GM12878 (cell line): ENCODE results near the gene FERMT1. TPM values are rescaled to one million over a fixed set of nuclear protein-coding genes. Genes with fewer than 3 reads are reported as not detected.

Experiments used
- ATAC-seq: fragments of 200-7000 bp; cut with Tn5 transposase; 3 replicates; pipeline ENCODE4 v1.9.1; 2020; ENCODE audit warnings: mild to moderate bottlenecking, moderate library complexity
- BruUV-seq: library from RNA; stranded (reverse); fragments of 400-500 nt; replicated peaks from 2 replicates; lab custom pipeline; 2021; lab: Mats Ljungman, UMichigan
- CTCF ChIA-PET: fragments of 300-600 bp; sonication (Branson Sonifier 250); formaldehyde crosslinking; extraction: SDS; loops from one replicate; lab custom pipeline; 2021; ENCODE audit warnings: inconsistent platforms; lab: Yijun Ruan, JAX
- POLR2A ChIA-PET: fragments of 350-600 bp; formaldehyde crosslinking; extraction: SDS; loops from one replicate; lab custom pipeline; 2021; ENCODE audit warnings: inconsistent platforms; lab: Charles Lee
- RAD21 ChIA-PET: fragments of 300-600 bp; sonication (Branson Sonifier 250); formaldehyde crosslinking; loops from one replicate; lab custom pipeline; 2023; ENCODE audit warnings: antibody characterized with exemption; ENCODE audit not compliant: unreplicated experiment; lab: Charles Lee
- SMC1A ChIA-PET: fragments of 300-600 bp; sonication (Branson Sonifier 250); formaldehyde crosslinking; loops from one replicate; lab custom pipeline; 2023; ENCODE audit not compliant: unreplicated experiment, uncharacterized antibody; lab: Charles Lee
- DNase-seq: peaks from one replicate; pipeline ENCODE4 v3.0.0-alpha.2; 2011; ENCODE audit warnings: low read depth, low spot score
- FAIRE-seq: peaks from 3 replicates; lab custom pipeline; 2011; peaks lifted over from hg19 to GRCh38; lab: Jason Lieb, UNC
- H2AFZ ChIP-seq: 2 replicates; pipeline ENCODE4 v1.6.0; 2011; ENCODE audit warnings: low read depth, low read length, control low read depth; ENCODE audit not compliant: control insufficient read depth
- H3K27ac ChIP-seq: 2 replicates; pipeline ENCODE4 v1.5.1; 2011; ENCODE audit warnings: control low read depth; ENCODE audit not compliant: control insufficient read depth, insufficient read depth
- H3K27me3 ChIP-seq, 2 experiments: replicated peaks in 1 of 2; 2 replicates each; pipeline versions ENCODE4 v1.6.0 to v1.6.1; 2011; ENCODE audit warnings: low read length in 1 of 2; ENCODE audit not compliant: control insufficient read depth in 2 of 2, insufficient read depth in 2 of 2
- H3K36me3 ChIP-seq, 2 experiments: 2 replicates each; pipeline ENCODE4 v1.5.1; 2011; ENCODE audit warnings: low read length in 1 of 2; ENCODE audit not compliant: control insufficient read depth in 2 of 2, insufficient read depth in 2 of 2
- H3K4me1 ChIP-seq: 2 replicates; pipeline ENCODE4 v1.6.1; 2011; ENCODE audit warnings: mild to moderate bottlenecking, low read length, moderate library complexity, mixed read lengths; ENCODE audit not compliant: control insufficient read depth, insufficient read depth
- H3K4me2 ChIP-seq: 2 replicates; pipeline ENCODE4 v1.6.0; 2011; ENCODE audit warnings: control low read depth; ENCODE audit not compliant: control insufficient read depth, insufficient read depth
- H3K4me3 ChIP-seq: fragments of 200-600 bp; sonication (generic); 2 replicates; pipeline ENCODE4 v1.5.1; 2016
- H3K79me2 ChIP-seq: 2 replicates; pipeline ENCODE4 v1.6.0; 2011; ENCODE audit warnings: low read length; ENCODE audit not compliant: control insufficient read depth, insufficient read depth
- H3K9ac ChIP-seq: 2 replicates; pipeline ENCODE4 v1.8.0; 2011; ENCODE audit warnings: low read length, control low read depth, mixed read lengths; ENCODE audit not compliant: control insufficient read depth, insufficient read depth
- H3K9me3 ChIP-seq: replicated peaks from 3 replicates; pipeline ENCODE4 v1.5.1; 2011; ENCODE audit warnings: mild to moderate bottlenecking, low read length; ENCODE audit not compliant: control insufficient read depth, insufficient read depth
- H4K20me1 ChIP-seq: 2 replicates; pipeline ENCODE4 v1.6.0; 2011; ENCODE audit not compliant: control insufficient read depth, insufficient read depth
- ASH2L ChIP-seq: fragments of 300-600, 200-600 bp; sonication (generic); IDR thresholded peaks from 2 replicates; pipeline ENCODE4 v1.6.1; 2017; ENCODE audit warnings: low read depth, mild to moderate bottlenecking, borderline replicate concordance
- BMI1 ChIP-seq: fragments of 450-650 bp; IDR thresholded peaks from 2 replicates; pipeline ENCODE4 v1.6.1; 2016; ENCODE audit warnings: mild to moderate bottlenecking, moderate library complexity, borderline replicate concordance
- HCFC1 ChIP-seq: fragments of 150-350 bp; IDR thresholded peaks from 2 replicates; pipeline ENCODE4 v1.6.1; 2014; ENCODE audit warnings: low read length
- PML ChIP-seq: IDR thresholded peaks from 2 replicates; pipeline ENCODE4 v1.6.1; 2012; ENCODE audit warnings: low read length, inconsistent platforms
- POLR2A ChIP-seq: IDR thresholded peaks from 2 replicates; pipeline ENCODE4 v1.6.1; 2011; ENCODE audit warnings: low read depth, mild to moderate bottlenecking, low read length
- POLR2AphosphoS5 ChIP-seq: IDR thresholded peaks from 2 replicates; pipeline ENCODE4 v1.6.1; 2011; ENCODE audit warnings: mild to moderate bottlenecking, low read length, inconsistent platforms
- RFX5 ChIP-seq: IDR thresholded peaks from 2 replicates; pipeline ENCODE4 v1.6.1; 2011; ENCODE audit warnings: low read depth, low read length, improper control_type of control experiment
- SMC3 ChIP-seq: IDR thresholded peaks from 2 replicates; pipeline ENCODE4 v1.6.1; 2011; ENCODE audit warnings: low read length, improper control_type of control experiment, borderline replicate concordance
- SREBF1 ChIP-seq: IDR thresholded peaks from 2 replicates; pipeline ENCODE4 v1.6.1; 2012; ENCODE audit warnings: mild to moderate bottlenecking, low read length
- TCF3 ChIP-seq: IDR thresholded peaks from 2 replicates; pipeline ENCODE4 v1.6.1; 2012; ENCODE audit warnings: low read depth, mild to moderate bottlenecking, low read length, borderline replicate concordance; ENCODE audit not compliant: insufficient read depth
- TCF7 ChIP-seq: IDR thresholded peaks from 2 replicates; pipeline ENCODE4 v1.6.1; 2014; ENCODE audit warnings: antibody characterized with exemption, borderline replicate concordance
- ZNF622 ChIP-seq: fragments of 450-650 bp; IDR thresholded peaks from 2 replicates; pipeline ENCODE4 v1.6.1; 2017; ENCODE audit warnings: mild to moderate bottlenecking, inconsistent platforms
- WGBS: methylation state at CpG from one replicate; pipeline ENCODE4 v1.1.6; 2016; ENCODE audit warnings: low lambda C conversion rate; ENCODE audit not compliant: insufficient replicate concordance, insufficient coverage; ENCODE audit errors: missing lambda C conversion rate; 5-methylcytosine and 5-hydroxymethylcytosine counted together
- in situ Hi-C: fragments of 300-500 bp; cut with MboI; formaldehyde crosslinking; loops from 9 replicates; pipeline ENCODE4 v1.14.3; 2018; ENCODE audit warnings: mixed read lengths
- intact Hi-C: fragments of 100-400 bp; cut with micrococcal nuclease; formaldehyde crosslinking; loops from one replicate; pipeline ENCODE4 v1.14.2; 2022; ENCODE audit not compliant: unreplicated experiment
- polyA plus RNA-seq, 11 experiments: library from polyadenylated mRNA; depleted of rRNA in 4 of 11; unstranded in 6 of 11; stranded (reverse) in 5 of 11; fragments of >200 nt; fragmentation: Nextera tagmentation in 4 of 11; fragmentation: Illumina TruSeq in 1 of 11; extraction: Ambion mirVana in 4 of 11; extraction: Trizol in 1 of 11; gene quantifications; 1 replicate in 1 of 11; 2 replicates in 10 of 11; pipeline versions ENCODE4 v1.2.1 to v1.2.3, GENCODE V29; 2011 to 2016; ENCODE audit warnings: inconsistent platforms in 2 of 11, missing spikeins in 2 of 11, low read depth in 1 of 11
- total RNA-seq, 4 experiments: library from RNA; depleted of rRNA in 3 of 4; stranded (reverse); fragments of >200 nt in 3 of 4; fragmentation: Illumina TruSeq in 1 of 4; extraction: Trizol in 1 of 4; gene quantifications; 2 replicates each; pipeline versions ENCODE4 v1.2.1 to v1.2.3, GENCODE V29; 2013 to 2021
- TF ChIP-seq, protein P1 (sequence below): fragments of 450-650 bp; IDR thresholded peaks from 2 replicates; pipeline ENCODE4 v1.6.1; 2016; ENCODE audit warnings: mild to moderate bottlenecking
- TF ChIP-seq, protein P2 (sequence below): fragments of 450-650 bp; IDR thresholded peaks from 2 replicates; pipeline ENCODE4 v1.6.1; 2017; ENCODE audit warnings: mild to moderate bottlenecking, moderate library complexity
- TF ChIP-seq, protein P3 (sequence below): IDR thresholded peaks from 2 replicates; pipeline ENCODE4 v1.6.1; 2011; ENCODE audit warnings: borderline replicate concordance, low read depth, mild to moderate bottlenecking, moderate library complexity, low read length; ENCODE audit not compliant: insufficient read depth, poor library complexity, severe bottlenecking
- TF ChIP-seq, protein P4 (sequence below): IDR thresholded peaks from 2 replicates; pipeline ENCODE4 v1.6.1; 2011; ENCODE audit warnings: mild to moderate bottlenecking, low read depth, low read length, moderate library complexity; ENCODE audit not compliant: insufficient replicate concordance

The FERMT1 gene
- total and polyA plus RNA-seq, 10 of the 15 experiments (the other 5 are each of a cell fraction or from before 2014, with no cell fraction given): 0.04 to 3.1 (median 0.45) TPM

DNA sequence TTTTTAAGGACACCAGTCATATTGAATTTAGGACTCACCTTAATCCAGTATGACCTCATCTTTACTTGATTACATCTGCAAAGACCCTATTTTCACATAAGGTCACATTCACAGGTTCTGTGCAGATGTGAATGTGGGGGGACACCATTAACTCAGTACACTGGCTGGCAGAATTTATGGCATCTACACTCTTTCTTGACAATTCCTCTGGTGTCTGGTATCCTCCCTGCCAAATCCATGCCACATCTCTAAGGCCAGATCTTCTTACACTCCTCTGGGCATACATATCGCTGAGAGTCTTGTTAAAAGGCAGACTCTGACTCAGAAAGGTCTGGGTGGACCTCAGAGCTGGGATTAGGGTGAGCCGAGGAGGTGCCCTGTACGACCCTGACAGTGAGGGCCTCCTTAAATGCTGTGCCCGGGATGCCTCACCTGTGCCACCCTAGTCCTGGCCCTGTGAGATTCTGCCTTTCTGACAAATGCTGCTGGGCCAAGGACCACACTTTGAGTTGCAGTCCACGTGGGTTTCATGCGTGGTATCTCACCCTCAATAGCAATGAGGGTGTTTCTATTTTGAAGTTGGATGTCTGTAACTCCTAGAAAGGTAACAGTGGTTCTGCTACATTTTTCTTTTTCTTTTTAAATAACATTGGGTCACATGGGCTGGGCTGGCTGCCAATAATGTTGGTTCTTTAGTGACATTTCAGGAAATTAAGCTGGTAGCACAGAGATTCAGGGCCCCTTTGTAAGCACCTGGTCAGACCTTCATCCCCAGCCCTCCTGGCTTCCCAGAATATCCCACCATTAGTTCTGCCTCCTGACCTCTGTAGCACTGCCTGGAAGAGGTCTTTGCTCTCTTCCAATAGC lies 51.8 kb downstream of the FERMT1 start:
- TF ChIP-seq, protein P1, sequence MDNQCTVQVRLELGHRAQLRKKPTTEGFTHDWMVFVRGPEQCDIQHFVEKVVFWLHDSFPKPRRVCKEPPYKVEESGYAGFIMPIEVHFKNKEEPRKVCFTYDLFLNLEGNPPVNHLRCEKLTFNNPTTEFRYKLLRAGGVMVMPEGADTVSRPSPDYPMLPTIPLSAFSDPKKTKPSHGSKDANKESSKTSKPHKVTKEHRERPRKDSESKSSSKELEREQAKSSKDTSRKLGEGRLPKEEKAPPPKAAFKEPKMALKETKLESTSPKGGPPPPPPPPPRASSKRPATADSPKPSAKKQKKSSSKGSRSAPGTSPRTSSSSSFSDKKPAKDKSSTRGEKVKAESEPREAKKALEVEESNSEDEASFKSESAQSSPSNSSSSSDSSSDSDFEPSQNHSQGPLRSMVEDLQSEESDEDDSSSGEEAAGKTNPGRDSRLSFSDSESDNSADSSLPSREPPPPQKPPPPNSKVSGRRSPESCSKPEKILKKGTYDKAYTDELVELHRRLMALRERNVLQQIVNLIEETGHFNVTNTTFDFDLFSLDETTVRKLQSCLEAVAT: no peak
- TF ChIP-seq, protein P2, sequence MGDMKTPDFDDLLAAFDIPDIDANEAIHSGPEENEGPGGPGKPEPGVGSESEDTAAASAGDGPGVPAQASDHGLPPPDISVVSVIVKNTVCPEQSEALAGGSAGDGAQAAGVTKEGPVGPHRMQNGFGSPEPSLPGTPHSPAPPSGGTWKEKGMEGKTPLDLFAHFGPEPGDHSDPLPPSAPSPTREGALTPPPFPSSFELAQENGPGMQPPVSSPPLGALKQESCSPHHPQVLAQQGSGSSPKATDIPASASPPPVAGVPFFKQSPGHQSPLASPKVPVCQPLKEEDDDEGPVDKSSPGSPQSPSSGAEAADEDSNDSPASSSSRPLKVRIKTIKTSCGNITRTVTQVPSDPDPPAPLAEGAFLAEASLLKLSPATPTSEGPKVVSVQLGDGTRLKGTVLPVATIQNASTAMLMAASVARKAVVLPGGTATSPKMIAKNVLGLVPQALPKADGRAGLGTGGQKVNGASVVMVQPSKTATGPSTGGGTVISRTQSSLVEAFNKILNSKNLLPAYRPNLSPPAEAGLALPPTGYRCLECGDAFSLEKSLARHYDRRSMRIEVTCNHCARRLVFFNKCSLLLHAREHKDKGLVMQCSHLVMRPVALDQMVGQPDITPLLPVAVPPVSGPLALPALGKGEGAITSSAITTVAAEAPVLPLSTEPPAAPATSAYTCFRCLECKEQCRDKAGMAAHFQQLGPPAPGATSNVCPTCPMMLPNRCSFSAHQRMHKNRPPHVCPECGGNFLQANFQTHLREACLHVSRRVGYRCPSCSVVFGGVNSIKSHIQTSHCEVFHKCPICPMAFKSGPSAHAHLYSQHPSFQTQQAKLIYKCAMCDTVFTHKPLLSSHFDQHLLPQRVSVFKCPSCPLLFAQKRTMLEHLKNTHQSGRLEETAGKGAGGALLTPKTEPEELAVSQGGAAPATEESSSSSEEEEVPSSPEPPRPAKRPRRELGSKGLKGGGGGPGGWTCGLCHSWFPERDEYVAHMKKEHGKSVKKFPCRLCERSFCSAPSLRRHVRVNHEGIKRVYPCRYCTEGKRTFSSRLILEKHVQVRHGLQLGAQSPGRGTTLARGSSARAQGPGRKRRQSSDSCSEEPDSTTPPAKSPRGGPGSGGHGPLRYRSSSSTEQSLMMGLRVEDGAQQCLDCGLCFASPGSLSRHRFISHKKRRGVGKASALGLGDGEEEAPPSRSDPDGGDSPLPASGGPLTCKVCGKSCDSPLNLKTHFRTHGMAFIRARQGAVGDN: no peak
- TF ChIP-seq RFX5 (no peak), TCF7 (no peak), HCFC1 (no peak), POLR2AphosphoS5 (no peak), ZNF622 (no peak), SMC3 (no peak), SREBF1 (no peak), BMI1 (no peak), ASH2L (no peak), PML (no peak), TCF3 (no peak), POLR2A (no peak)
- TF ChIP-seq, protein P3, sequence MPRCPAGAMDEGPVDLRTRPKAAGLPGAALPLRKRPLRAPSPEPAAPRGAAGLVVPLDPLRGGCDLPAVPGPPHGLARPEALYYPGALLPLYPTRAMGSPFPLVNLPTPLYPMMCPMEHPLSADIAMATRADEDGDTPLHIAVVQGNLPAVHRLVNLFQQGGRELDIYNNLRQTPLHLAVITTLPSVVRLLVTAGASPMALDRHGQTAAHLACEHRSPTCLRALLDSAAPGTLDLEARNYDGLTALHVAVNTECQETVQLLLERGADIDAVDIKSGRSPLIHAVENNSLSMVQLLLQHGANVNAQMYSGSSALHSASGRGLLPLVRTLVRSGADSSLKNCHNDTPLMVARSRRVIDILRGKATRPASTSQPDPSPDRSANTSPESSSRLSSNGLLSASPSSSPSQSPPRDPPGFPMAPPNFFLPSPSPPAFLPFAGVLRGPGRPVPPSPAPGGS: no peak
- TF ChIP-seq, protein P4, sequence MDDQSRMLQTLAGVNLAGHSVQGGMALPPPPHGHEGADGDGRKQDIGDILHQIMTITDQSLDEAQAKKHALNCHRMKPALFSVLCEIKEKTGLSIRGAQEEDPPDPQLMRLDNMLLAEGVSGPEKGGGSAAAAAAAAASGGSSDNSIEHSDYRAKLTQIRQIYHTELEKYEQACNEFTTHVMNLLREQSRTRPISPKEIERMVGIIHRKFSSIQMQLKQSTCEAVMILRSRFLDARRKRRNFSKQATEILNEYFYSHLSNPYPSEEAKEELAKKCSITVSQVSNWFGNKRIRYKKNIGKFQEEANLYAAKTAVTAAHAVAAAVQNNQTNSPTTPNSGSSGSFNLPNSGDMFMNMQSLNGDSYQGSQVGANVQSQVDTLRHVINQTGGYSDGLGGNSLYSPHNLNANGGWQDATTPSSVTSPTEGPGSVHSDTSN: no peak
- H3K4me3 ChIP-seq: no peak overlapping the region
- ATAC-seq (no peak), DNase-seq (no peak), FAIRE-seq (no peak)
- ChIA-PET RAD21 (no interaction called here), POLR2A (no interaction called here), SMC1A (no interaction called here), CTCF (interaction anchor here (0.6 to 4.9 kb wide), 3 partner anchors 31 to 542 kb away, joined by 3 to 44 read pairs (median 3); no protein-coding TSS in a partner anchor)
- no peaks in the 10 kb centered on the region for H3K79me2 ChIP-seq
- no peak overlapping the region for H2AFZ ChIP-seq
- intact Hi-C loops (loop anchor here (10.0 kb wide), 1 partner anchor 286 kb away; no protein-coding TSS in a partner anchor), in situ Hi-C loops (no loop called here)
- H3K27me3 ChIP-seq: no peaks in the 10 kb centered on the region
- H4K20me1 ChIP-seq: no peaks in the 10 kb centered on the region
- no TSS peak for BruUV-seq
- 40% methylated on average over 6 of the region's 6 CpGs for WGBS
- H3K27ac ChIP-seq: no peak overlapping the region
- no peaks in the 10 kb centered on the region for H3K36me3 ChIP-seq
- H3K4me2 ChIP-seq: no peak overlapping the region
- no peaks in the 10 kb centered on the region for H3K9me3 ChIP-seq
- H3K9ac ChIP-seq: no peak overlapping the region
- no peaks in the 10 kb centered on the region for H3K4me1 ChIP-seq
